CD4-positive, alpha-beta memory T cell (primary cell): ENCODE data around the gene LRP1B. TPM values are rescaled to one million over a fixed set of nuclear protein-coding genes. Genes with fewer than 3 reads are reported as not detected.
"Not testable (repeated sequence)": the region's sequence is repeated elsewhere in the genome, so short reads cannot be mapped to it uniquely, and the experiment has no call there.

Experiments used
- CTCF ChIA-PET: fragments of 350-600 bp; sonication (Branson Sonifier 250); formaldehyde crosslinking; loops from one replicate; lab custom pipeline; 2021; ENCODE audit warnings: inconsistent platforms; ENCODE audit not compliant: partially characterized antibody; lab: Charles Lee
- POLR2A ChIA-PET: fragments of 350-600 bp; sonication (Branson Sonifier 250); formaldehyde crosslinking; loops from one replicate; lab custom pipeline; 2021; ENCODE audit not compliant: partially characterized antibody; lab: Charles Lee
- DNase-seq, 5 donors: peaks; one replicate each; pipeline versions ENCODE4 v3.0.0 to v3.0.0-alpha.2; 2020 to 2022; ENCODE audit warnings: mixed read lengths in 1 of 5
- H3K27ac ChIP-seq: one replicate; pipeline ENCODE4 v1.7.0; 2013; ENCODE audit warnings: low read depth, low read length
- H3K27me3 ChIP-seq: 2 replicates; pipeline ENCODE4 v1.7.0; 2013; ENCODE audit warnings: mild to moderate bottlenecking, low read length, moderate library complexity; ENCODE audit not compliant: insufficient read depth
- H3K36me3 ChIP-seq: 2 replicates; pipeline ENCODE4 v1.7.0; 2013; ENCODE audit warnings: mild to moderate bottlenecking, low read length, moderate library complexity; ENCODE audit not compliant: insufficient read depth
- H3K4me1 ChIP-seq: 2 replicates; pipeline ENCODE4 v1.7.0; 2013; ENCODE audit warnings: mild to moderate bottlenecking, low read length, moderate library complexity; ENCODE audit not compliant: insufficient read depth
- H3K4me3 ChIP-seq, 2 donors: one replicate each; pipeline ENCODE4 v1.7.0; 2013; ENCODE audit warnings: low read length in 2 of 2, mild to moderate bottlenecking in 1 of 2
- H3K9me3 ChIP-seq, 2 donors: one replicate each; pipeline ENCODE4 v1.7.0; 2013; ENCODE audit warnings: low read length in 2 of 2, control low read depth in 1 of 2; ENCODE audit not compliant: control insufficient read depth in 1 of 2
- H3K27ac Mint-ChIP-seq, 7 donors: one replicate each; pipeline ENCODE4 v1.8.0; 2020 to 2021; ENCODE audit warnings: mixed read lengths in 7 of 7, mild to moderate bottlenecking in 6 of 7, inconsistent platforms in 3 of 7, moderate library complexity in 3 of 7
- H3K27me3 Mint-ChIP-seq, 2 donors: one replicate each; pipeline ENCODE4 v1.8.0; 2020 to 2021; ENCODE audit warnings: mixed read lengths in 2 of 2
- H3K36me3 Mint-ChIP-seq, 2 donors: one replicate each; pipeline ENCODE4 v1.8.0; 2020 to 2021; ENCODE audit warnings: mixed read lengths in 2 of 2, inconsistent platforms in 1 of 2, mild to moderate bottlenecking in 1 of 2
- H3K4me1 Mint-ChIP-seq, 4 donors: one replicate each; pipeline ENCODE4 v1.8.0; 2020 to 2021; ENCODE audit warnings: mixed read lengths in 4 of 4, mild to moderate bottlenecking in 1 of 4
- H3K4me3 Mint-ChIP-seq, 8 donors: one replicate each; pipeline ENCODE4 v1.8.0; 2020 to 2021; ENCODE audit warnings: mixed read lengths in 8 of 8, mild to moderate bottlenecking in 7 of 8, moderate library complexity in 6 of 8, inconsistent platforms in 3 of 8
- H3K9me3 Mint-ChIP-seq, 8 donors: one replicate each; pipeline ENCODE4 v1.8.0; 2020 to 2021; ENCODE audit warnings: mixed read lengths in 8 of 8, mild to moderate bottlenecking in 5 of 8, inconsistent platforms in 3 of 8, moderate library complexity in 1 of 8
- intact Hi-C: fragments of 100-400 bp; cut with micrococcal nuclease; formaldehyde crosslinking; loops from one replicate; pipeline ENCODE4 v1.15.1; 2023
- polyA plus RNA-seq, 2 donors: library from polyadenylated mRNA; unstranded; fragments of 300-500 nt; fragmentation: Illumina TruSeq; gene quantifications; one replicate each; pipeline ENCODE4 v1.2.3, GENCODE V29; 2021
- total RNA-seq, 2 experiments: library from RNA; stranded (reverse); gene quantifications; one replicate each; pipeline ENCODE4 v1.2.3, GENCODE V29; 2021

LRP1B gene
- total and polyA plus RNA-seq, 4 experiments from 2014 or later, result not detected

GRCh38 chr2:140307532-140307931 is 1823.3 kb downstream of the LRP1B start:
- no peak overlapping the region for H3K27ac ChIP-seq
- H3K9me3 Mint-ChIP-seq, result peaks cover 0 to 19% (median 3%) of the 10 kb centered on the region in 8 donors
- DNase-seq, result no peak

GRCh38 chr2:140295767-140296166 is 1835.0 kb downstream of the LRP1B start:
- Histone ChIP-seq H3K4me3 (no peak overlapping the region), H3K36me3 (no peaks in the 10 kb centered on the region), H3K27me3 (no peaks in the 10 kb centered on the region), H3K27ac (no peak overlapping the region), H3K9me3 (no peaks in the 10 kb centered on the region), H3K4me1 (no peaks in the 10 kb centered on the region)
- ChIA-PET CTCF (no interaction called here), POLR2A (no interaction called here)
- H3K4me1 Mint-ChIP-seq, result no peaks in the 10 kb centered on the region
- H3K27me3 Mint-ChIP-seq, result no peaks in the 10 kb centered on the region
- no peaks in the 10 kb centered on the region for H3K36me3 Mint-ChIP-seq
- H3K4me3 Mint-ChIP-seq, result no peak overlapping the region
- no peak overlapping the region for H3K27ac Mint-ChIP-seq
- intact Hi-C loops, result no loop called here
- H3K9me3 Mint-ChIP-seq, result peaks cover 0 to 28% (median 15%) of the 10 kb centered on the region in 8 donors
- no peak for DNase-seq

More at GRCh38 chr2:140307532-140307931, 1823.3 kb downstream of the LRP1B start:
- CTCF ChIA-PET, result no interaction called here
- Mint-ChIP-seq H3K4me1 (no peaks in the 10 kb centered on the region), H3K27me3 (no peaks in the 10 kb centered on the region), H3K27ac (no peak overlapping the region), H3K36me3 (no peaks in the 10 kb centered on the region), H3K4me3 (no peak overlapping the region)
- H3K27me3 ChIP-seq, result no peaks in the 10 kb centered on the region
- H3K9me3 ChIP-seq, result no peaks in the 10 kb centered on the region
- POLR2A ChIA-PET, result no interaction called here
- H3K4me1 ChIP-seq, result no peaks in the 10 kb centered on the region
- intact Hi-C loops, result no loop called here
- no peaks in the 10 kb centered on the region for H3K36me3 ChIP-seq
- no peak overlapping the region for H3K4me3 ChIP-seq

- Histone ChIP-seq H3K4me3 (no peak overlapping the region), H3K4me1 (no peaks in the 10 kb centered on the region), H3K9me3 (no peaks in the 10 kb centered on the region), H3K27ac (no peak overlapping the region), H3K36me3 (no peaks in the 10 kb centered on the region), H3K27me3 (no peaks in the 10 kb centered on the region)
- Mint-ChIP-seq H3K9me3 (peaks cover 0 to 14% (median 2%) of the 10 kb centered on the region in 8 donors), H3K4me1 (no peaks in the 10 kb centered on the region), H3K36me3 (no peaks in the 10 kb centered on the region), H3K4me3 (no peak overlapping the region), H3K27ac (no peak overlapping the region), H3K27me3 (no peaks in the 10 kb centered on the region)
- no peak for DNase-seq
- ChIA-PET POLR2A (no interaction called here), CTCF (no interaction called here)
- intact Hi-C loops, result no loop called here
Measured at GRCh38 chr2:140288726-140289125, 1842.1 kb downstream of the LRP1B start.

- Mint-ChIP-seq H3K27me3 (no peaks in the 10 kb centered on the region), H3K36me3 (no peaks in the 10 kb centered on the region), H3K4me3 (no peak overlapping the region), H3K4me1 (no peaks in the 10 kb centered on the region), H3K9me3 (peaks cover 0 to 13% (median 2%) of the 10 kb centered on the region in 8 donors), H3K27ac (no peak overlapping the region)
- no peak overlapping the region for H3K27ac ChIP-seq
- intact Hi-C loops, result no loop called here
- ChIA-PET POLR2A (no interaction called here), CTCF (no interaction called here)
- no peak overlapping the region for H3K4me3 ChIP-seq
- H3K36me3 ChIP-seq, result no peaks in the 10 kb centered on the region
- DNase-seq, result no peak
- no peaks in the 10 kb centered on the region for H3K9me3 ChIP-seq
- no peaks in the 10 kb centered on the region for H3K4me1 ChIP-seq
- H3K27me3 ChIP-seq, result no peaks in the 10 kb centered on the region
Measured at GRCh38 chr2:140288213-140288612, 1842.6 kb downstream of the LRP1B start.

GRCh38 chr2:140286377-140286776 is 1844.4 kb downstream of the LRP1B start:
- peaks cover 0 to 7% (median 3%) of the 10 kb centered on the region in 8 donors for H3K9me3 Mint-ChIP-seq
- H3K9me3 ChIP-seq, result no peaks in the 10 kb centered on the region
- no peaks in the 10 kb centered on the region for H3K4me1 Mint-ChIP-seq
- H3K4me3 Mint-ChIP-seq, result no peak overlapping the region
- ChIA-PET POLR2A (no interaction called here), CTCF (no interaction called here)
- H3K4me1 ChIP-seq, result no peaks in the 10 kb centered on the region
- intact Hi-C loops, result no loop called here
- H3K36me3 Mint-ChIP-seq, result no peaks in the 10 kb centered on the region
- no peak overlapping the region for H3K27ac Mint-ChIP-seq
- no peaks in the 10 kb centered on the region for H3K27me3 ChIP-seq
- no peak overlapping the region for H3K4me3 ChIP-seq
- no peak for DNase-seq
- no peak overlapping the region for H3K27ac ChIP-seq
- H3K36me3 ChIP-seq, result no peaks in the 10 kb centered on the region
- no peaks in the 10 kb centered on the region for H3K27me3 Mint-ChIP-seq

- H3K27ac Mint-ChIP-seq, H3K4me3 ChIP-seq, intact Hi-C loops, H3K27me3 Mint-ChIP-seq, H3K4me3 Mint-ChIP-seq, DNase-seq, H3K4me1 ChIP-seq, CTCF ChIA-PET, H3K36me3 ChIP-seq, H3K27ac ChIP-seq, H3K36me3 Mint-ChIP-seq, H3K4me1 Mint-ChIP-seq, H3K9me3 ChIP-seq, POLR2A ChIA-PET, H3K27me3 ChIP-seq: not testable (repeated sequence)
- peaks cover 0 to 19% (median 9%) of the 10 kb centered on the region in 8 donors for H3K9me3 Mint-ChIP-seq
Measured at GRCh38 chr2:140277344-140277743, 1853.5 kb downstream of the LRP1B start.

GRCh38 chr2:140276661-140277060 is 1854.2 kb downstream of the LRP1B start:
- Histone ChIP-seq H3K36me3 (no peaks in the 10 kb centered on the region), H3K27ac (no peak overlapping the region), H3K9me3 (no peaks in the 10 kb centered on the region), H3K4me3 (no peak overlapping the region), H3K4me1 (no peaks in the 10 kb centered on the region), H3K27me3 (no peaks in the 10 kb centered on the region)
- H3K36me3 Mint-ChIP-seq, result no peaks in the 10 kb centered on the region
- no peak for DNase-seq
- H3K4me1 Mint-ChIP-seq, result no peaks in the 10 kb centered on the region
- no peak overlapping the region for H3K27ac Mint-ChIP-seq
- POLR2A ChIA-PET, result no interaction called here
- peaks cover 0 to 19% (median 9%) of the 10 kb centered on the region in 8 donors for H3K9me3 Mint-ChIP-seq
- no peaks in the 10 kb centered on the region for H3K27me3 Mint-ChIP-seq
- no peak overlapping the region for H3K4me3 Mint-ChIP-seq
- CTCF ChIA-PET, result no interaction called here
- intact Hi-C loops, result no loop called here

GRCh38 chr2:140275427-140275826 is 1855.4 kb downstream of the LRP1B start:
- Histone ChIP-seq H3K4me3 (no peak overlapping the region), H3K9me3 (no peaks in the 10 kb centered on the region), H3K36me3 (no peaks in the 10 kb centered on the region), H3K27ac (no peak overlapping the region), H3K27me3 (no peaks in the 10 kb centered on the region), H3K4me1 (no peaks in the 10 kb centered on the region)
- Mint-ChIP-seq H3K27me3 (no peaks in the 10 kb centered on the region), H3K36me3 (no peaks in the 10 kb centered on the region), H3K27ac (no peak overlapping the region), H3K4me1 (no peaks in the 10 kb centered on the region), H3K4me3 (no peak overlapping the region), H3K9me3 (peaks cover 0 to 19% (median 10%) of the 10 kb centered on the region in 8 donors)
- intact Hi-C loops, result no loop called here
- ChIA-PET CTCF (no interaction called here), POLR2A (no interaction called here)
- DNase-seq, result no peak
